NT2/D1 (cell line): ENCODE measurements around the gene CTNNA3.

ENCODE experiments used
- SUZ12 ChIP-seq: IDR thresholded peaks from 2 replicates; pipeline ENCODE4 v1.6.1; 2011; ENCODE audit not compliant: insufficient read length, insufficient read depth; ENCODE audit errors: extremely low read depth
- YY1 ChIP-seq: IDR thresholded peaks from 2 replicates; pipeline ENCODE4 v1.6.1; 2011; ENCODE audit not compliant: insufficient read length, insufficient read depth
- ZNF274 ChIP-seq: IDR thresholded peaks from 2 replicates; pipeline ENCODE4 v1.6.1; 2011; ENCODE audit warnings: mild to moderate bottlenecking, low read depth, low read length

GRCh38 chr10:65903620-65904019 lies 1792.4 kb downstream of the CTNNA3 start:
- TF ChIP-seq YY1 (no peak), ZNF274 (no peak), SUZ12 (no peak)
